ENCODE data around the gene CHD9. TPM values are rescaled to one million over a fixed set of nuclear protein-coding genes. Genes with fewer than 3 reads are reported as not detected.
"Not testable (repeated sequence)": the region's sequence is repeated elsewhere in the genome, so short reads cannot be mapped to it uniquely, and the experiment has no call there.

Gene CHD9
- total RNA-seq, 1 donor from 2014 or later, result 36.4 TPM

GRCh38 chr16:53291757-53292392 lies 237.1 kb downstream of the CHD9 start:
- ATAC-seq (no peak), DNase-seq (no peak)
- intact Hi-C loops (cut with micrococcal nuclease), result no loop called here

- intact Hi-C loops (cut with micrococcal nuclease), result no loop called here
- DNase-seq, result no peak
- no peak for ATAC-seq
These were observed 242.7 kb downstream of the CHD9 start for GRCh38 chr16:53297477-53297876.

GRCh38 chr16:53304334-53304733 lies 249.5 kb downstream of the CHD9 start:
- no peak for DNase-seq
- intact Hi-C loops (cut with micrococcal nuclease), result no loop called here
- no peak for ATAC-seq

- DNase-seq, result no peak
- ATAC-seq, result no peak
- intact Hi-C loops (cut with micrococcal nuclease), result no loop called here
These were observed 251.0 kb downstream of the CHD9 start for GRCh38 chr16:53305743-53306142.

- no peak for ATAC-seq
- intact Hi-C loops (cut with micrococcal nuclease), result no loop called here
- no peak for DNase-seq
These were observed 254.7 kb downstream of the CHD9 start for GRCh38 chr16:53309457-53309856.

- intact Hi-C loops (cut with micrococcal nuclease), result no loop called here
- ATAC-seq (no peak), DNase-seq (no peak)
These were observed 266.2 kb downstream of the CHD9 start for GRCh38 chr16:53320992-53321391.

GRCh38 chr16:53323924-53324323 lies 269.1 kb downstream of the CHD9 start:
- ATAC-seq (no peak), DNase-seq (no peak)
- intact Hi-C loops (cut with micrococcal nuclease), result no loop called here

- ATAC-seq; intact Hi-C loops (cut with micrococcal nuclease); DNase-seq: not testable (repeated sequence)
These were observed 276.2 kb downstream of the CHD9 start for GRCh38 chr16:53330991-53331390.

GRCh38 chr16:53334581-53334980 lies 279.8 kb downstream of the CHD9 start:
- intact Hi-C loops (cut with micrococcal nuclease), result no loop called here

GRCh38 chr16:53337294-53337693 lies 282.5 kb downstream of the CHD9 start:
- ATAC-seq, result no peak
- intact Hi-C loops (cut with micrococcal nuclease), result no loop called here

More at GRCh38 chr16:53334581-53334980, 279.8 kb downstream of the CHD9 start:
- no peak for ATAC-seq
- no peak for DNase-seq

GRCh38 chr16:53341792-53342191 lies 287.0 kb downstream of the CHD9 start:
- DNase-seq, result no peak
- intact Hi-C loops (cut with micrococcal nuclease), result no loop called here
- ATAC-seq, result no peak

More at GRCh38 chr16:53337294-53337693, 282.5 kb downstream of the CHD9 start:
- no peak for DNase-seq

- intact Hi-C loops (cut with micrococcal nuclease), result no loop called here
- ATAC-seq (no peak), DNase-seq (no peak)
These were observed 300.3 kb downstream of the CHD9 start for GRCh38 chr16:53355064-53355463.

GRCh38 chr16:53356478-53357207 lies 301.9 kb downstream of the CHD9 start:
- ATAC-seq (no peak), DNase-seq (no peak)
- intact Hi-C loops (cut with micrococcal nuclease), result no loop called here

- no peak for ATAC-seq
- intact Hi-C loops (cut with micrococcal nuclease), result no loop called here
- DNase-seq, result no peak
These were observed 302.4 kb downstream of the CHD9 start for GRCh38 chr16:53357208-53357586.

GRCh38 chr16:53357955-53358354 lies 303.2 kb downstream of the CHD9 start:
- intact Hi-C loops (cut with micrococcal nuclease), result no loop called here
- no peak for ATAC-seq
- DNase-seq, result no peak

- no peak for ATAC-seq
- intact Hi-C loops (cut with micrococcal nuclease), result no loop called here
These were observed 304.1 kb downstream of the CHD9 start for GRCh38 chr16:53358884-53359283.

GRCh38 chr16:53369921-53370320 lies 315.1 kb downstream of the CHD9 start:
- ATAC-seq (no peak), DNase-seq (no peak)
- intact Hi-C loops (cut with micrococcal nuclease), result no loop called here

More at GRCh38 chr16:53358884-53359283, 304.1 kb downstream of the CHD9 start:
- no peak for DNase-seq

- ATAC-seq (no peak), DNase-seq (no peak)
- intact Hi-C loops (cut with micrococcal nuclease), result no loop called here
These were observed 316.0 kb downstream of the CHD9 start for GRCh38 chr16:53370827-53371226.

GRCh38 chr16:53372992-53373871 lies 318.4 kb downstream of the CHD9 start:
- intact Hi-C loops (cut with micrococcal nuclease), result no loop called here
- DNase-seq (peak; percentile 44), ATAC-seq (peak; percentile 31)

- DNase-seq (no peak), ATAC-seq (no peak)
- intact Hi-C loops (cut with micrococcal nuclease), result no loop called here
These were observed 320.0 kb downstream of the CHD9 start for GRCh38 chr16:53374800-53375199.
